Mucosa of descending colon (tissue), 3 donors: Measurements from ENCODE around the gene BMPR1A. TPM values are rescaled to one million over a fixed set of nuclear protein-coding genes. Genes with fewer than 3 reads are reported as not detected.

Source experiments
- ATAC-seq: fragments of 200-7000 bp; cut with Tn5 transposase; one replicate; pipeline ENCODE4 v1.9.1; 2020; ENCODE audit warnings: mild to moderate bottlenecking, moderate library complexity
- DNase-seq, 3 donors: peaks; one replicate each; pipeline ENCODE4 v3.0.0-alpha.2; 2020
- H3K36me3 ChIP-seq: fragments of 200-600 bp; one replicate; pipeline ENCODE4 v1.8.0; 2021; ENCODE audit warnings: low read depth, mild to moderate bottlenecking
- H3K4me1 ChIP-seq: fragments of 200-600 bp; one replicate; pipeline ENCODE4 v1.8.0; 2021; ENCODE audit warnings: low read depth, mild to moderate bottlenecking
- H3K4me3 ChIP-seq: fragments of 200-600 bp; one replicate; pipeline ENCODE4 v1.8.0; 2021; ENCODE audit warnings: mild to moderate bottlenecking
- H3K9me3 ChIP-seq: fragments of 200-600 bp; one replicate; pipeline ENCODE4 v1.8.0; 2021; ENCODE audit warnings: mild to moderate bottlenecking
- CTCF ChIP-seq: fragments of 200-600 bp; IDR thresholded peaks from one replicate; pipeline ENCODE4 v1.8.0; 2022; ENCODE audit warnings: antibody characterized with exemption, mild to moderate bottlenecking
- intact Hi-C, 2 donors: fragments of 100-400 bp; cut with DNase I in 1 of 2; cut with micrococcal nuclease in 1 of 2; formaldehyde crosslinking; loops; one replicate each; pipeline versions ENCODE4 v1.11.0 to v1.11.1; 2022; cut with DNase I, micrococcal nuclease
- total RNA-seq, 3 donors: library from RNA; stranded (reverse); fragmentation: NEBNext Ultra II Directional in 2 of 3; extraction: Animal tissue kit (Norgen Biotek cat#: 25700) in 2 of 3; gene quantifications; one replicate each; pipeline versions ENCODE4 v1.2.1 to v1.2.4, GENCODE V29; 2021 to 2023
- donor health status: DM: no; HTN: no; CAD: no; lungs with moderate emphysema.
- donor health status: DM: no; HTN: no; CAD: no.
- donor health status: DM: no; HTN: yes; CAD: no.

Gene BMPR1A
- total RNA-seq, 3 donors from 2014 or later = 44.4 to 126 (median 45.3) TPM

GRCh38 chr10:86878983-86879713 is 122.7 kb downstream of the BMPR1A start:
- intact Hi-C loops = no loop called here
- ATAC-seq = no peak
- no peaks in the 10 kb centered on the region for H3K9me3 ChIP-seq

GRCh38 chr10:86880971-86881370 is 124.6 kb downstream of the BMPR1A start:
- ATAC-seq = no peak
- no peak overlapping the region for H3K4me3 ChIP-seq

More at GRCh38 chr10:86878983-86879713, 122.7 kb downstream of the BMPR1A start:
- no peak overlapping the region for H3K4me3 ChIP-seq
- TF ChIP-seq CTCF = no peak
- DNase-seq = no peak
- H3K36me3 ChIP-seq = no peaks in the 10 kb centered on the region
- H3K4me1 ChIP-seq = peaks cover 17% of the 10 kb centered on the region

GRCh38 chr10:86888585-86889381 is 132.4 kb downstream of the BMPR1A start:
- H3K9me3 ChIP-seq = no peaks in the 10 kb centered on the region
- H3K36me3 ChIP-seq = no peaks in the 10 kb centered on the region
- H3K4me3 ChIP-seq = no peak overlapping the region
- H3K4me1 ChIP-seq = no peaks in the 10 kb centered on the region
- DNase-seq = no peak
- no peak for TF ChIP-seq CTCF
- ATAC-seq = peak; percentile 36
- intact Hi-C loops = no loop called here

More at GRCh38 chr10:86880971-86881370, 124.6 kb downstream of the BMPR1A start:
- Histone ChIP-seq H3K36me3 (no peaks in the 10 kb centered on the region), H3K9me3 (no peaks in the 10 kb centered on the region), H3K4me1 (peaks cover 15% of the 10 kb centered on the region)
- no peak for TF ChIP-seq CTCF
- intact Hi-C loops = no loop called here
- DNase-seq = no peak

GRCh38 chr10:86889997-86890396 is 133.6 kb downstream of the BMPR1A start:
- intact Hi-C loops = loop anchor here in 1 of 2 donors (10.0 kb wide), 1 partner anchor 185 kb away; no protein-coding TSS in a partner anchor
- no peak for DNase-seq
- Histone ChIP-seq H3K4me3 (no peak overlapping the region), H3K9me3 (no peaks in the 10 kb centered on the region), H3K36me3 (no peaks in the 10 kb centered on the region), H3K4me1 (no peaks in the 10 kb centered on the region)
- no peak for TF ChIP-seq CTCF
- ATAC-seq = no peak

DNA sequence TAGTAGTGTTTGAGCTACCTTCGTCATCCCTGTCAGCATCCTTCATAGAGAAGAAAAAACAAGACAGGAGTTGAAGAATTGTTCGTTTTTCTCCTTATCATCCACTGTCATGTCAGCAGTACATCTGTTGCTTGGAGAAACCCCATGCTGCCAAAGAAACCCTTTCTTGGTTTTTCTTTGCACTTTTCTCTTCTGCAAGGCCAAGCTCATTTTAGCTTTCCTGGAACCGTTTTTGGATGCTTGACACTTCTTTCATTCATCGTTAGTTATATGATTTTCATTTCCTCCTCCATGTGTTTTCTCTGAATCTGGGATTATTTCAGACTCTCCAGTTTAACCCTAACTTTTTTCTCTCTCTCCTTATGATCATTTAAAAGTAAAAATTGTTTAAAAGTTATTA is 142.1 kb downstream of the BMPR1A start:
- no peak for TF ChIP-seq CTCF
- ATAC-seq (no peak), DNase-seq (no peak)
- no peaks in the 10 kb centered on the region for H3K9me3 ChIP-seq
- H3K4me3 ChIP-seq = no peak overlapping the region
- H3K36me3 ChIP-seq = no peaks in the 10 kb centered on the region
- H3K4me1 ChIP-seq = no peaks in the 10 kb centered on the region
- intact Hi-C loops = loop anchor here in 1 of 2 donors (10.0 kb wide), 1 partner anchor 194 kb away; no protein-coding TSS in a partner anchor
